NCI-H526 treated with DMSO at 0.1 percent for 48 hours (cell line): Measurements from ENCODE around the gene TOM1L2.
A peak's percentile ranks its signal among the peaks of the same experiment; 100 is the strongest.
"Not testable (repeated sequence)": the region's sequence is repeated elsewhere in the genome, so short reads cannot be mapped to it uniquely, and the experiment has no call there.

Experiments used
- DNase-seq: peaks from one replicate; lab custom pipeline; 2025; lab: John Stamatoyannopoulos, UW

Gene TOM1L2

GRCh38 chr17:17972126-17972951 lies at the start of gene TOM1L2, which contains the start of gene DRC3:
TSS of gene TOM1L2 (minus strand) at chr17:17972400. CDS start at chr17:17972313, 87 bp downstream.
TSS of gene DRC3 (plus strand) at chr17:17972862. CDS start at chr17:17977599, 4,737 bp downstream.
- peak; percentile 98 for DNase-seq

GRCh38 chr17:18021372-18021771 lies 49.2 kb upstream of the TOM1L2 start:
- no peak for DNase-seq

- DNase-seq: no peak
These were observed 48.8 kb upstream of the TOM1L2 start for GRCh38 chr17:18020971-18021370.

- DNase-seq: no peak
These were observed 47.6 kb upstream of the TOM1L2 start for GRCh38 chr17:18019838-18020154.

GRCh38 chr17:18018411-18018921 lies 46.3 kb upstream of the TOM1L2 start:
- DNase-seq: no peak

- no peak for DNase-seq
These were observed 45.8 kb upstream of the TOM1L2 start for GRCh38 chr17:18017958-18018357.

GRCh38 chr17:18016426-18016825 lies 44.2 kb upstream of the TOM1L2 start:
- DNase-seq: no peak

GRCh38 chr17:18015593-18015992 lies 43.4 kb upstream of the TOM1L2 start:
- no peak for DNase-seq

GRCh38 chr17:18014006-18014405 lies 41.8 kb upstream of the TOM1L2 start:
- no peak for DNase-seq

- DNase-seq: no peak
These were observed 39.1 kb upstream of the TOM1L2 start for GRCh38 chr17:18011286-18011685.

GRCh38 chr17:18009609-18010420 lies 37.6 kb upstream of the TOM1L2 start:
- no peak for DNase-seq

- DNase-seq: no peak
These were observed 36.5 kb upstream of the TOM1L2 start for GRCh38 chr17:18008496-18009268.

GRCh38 chr17:18006495-18007239 lies 34.5 kb upstream of the TOM1L2 start:
- DNase-seq: no peak

GRCh38 chr17:18005496-18005895 lies 33.3 kb upstream of the TOM1L2 start:
- no peak for DNase-seq

GRCh38 chr17:18004884-18005305 lies 32.7 kb upstream of the TOM1L2 start:
- DNase-seq: no peak

- DNase-seq: no peak
These were observed 32.1 kb upstream of the TOM1L2 start for GRCh38 chr17:18004345-18004744.

GRCh38 chr17:18002171-18002570 lies 30.0 kb upstream of the TOM1L2 start:
- no peak for DNase-seq

- DNase-seq: no peak
These were observed 27.8 kb upstream of the TOM1L2 start for GRCh38 chr17:18000030-18000408.

GRCh38 chr17:17999364-18000029 lies 27.3 kb upstream of the TOM1L2 start:
- DNase-seq: no peak

- DNase-seq: no peak
These were observed 26.7 kb upstream of the TOM1L2 start for GRCh38 chr17:17998934-17999333.

GRCh38 chr17:17995887-17996286 lies 23.7 kb upstream of the TOM1L2 start:
- DNase-seq: not testable (repeated sequence)
